NCI-H1417 (cell line): ENCODE data around the gene ZNF723.
"Not testable (repeated sequence)": the region's sequence is repeated elsewhere in the genome, so short reads cannot be mapped to it uniquely, and the experiment has no call there.

Experiments used
- DNase-seq, 3 experiments: peaks; one replicate each; lab custom pipeline; 2025; lab: John Stamatoyannopoulos, UW

The ZNF723 gene

DNA sequence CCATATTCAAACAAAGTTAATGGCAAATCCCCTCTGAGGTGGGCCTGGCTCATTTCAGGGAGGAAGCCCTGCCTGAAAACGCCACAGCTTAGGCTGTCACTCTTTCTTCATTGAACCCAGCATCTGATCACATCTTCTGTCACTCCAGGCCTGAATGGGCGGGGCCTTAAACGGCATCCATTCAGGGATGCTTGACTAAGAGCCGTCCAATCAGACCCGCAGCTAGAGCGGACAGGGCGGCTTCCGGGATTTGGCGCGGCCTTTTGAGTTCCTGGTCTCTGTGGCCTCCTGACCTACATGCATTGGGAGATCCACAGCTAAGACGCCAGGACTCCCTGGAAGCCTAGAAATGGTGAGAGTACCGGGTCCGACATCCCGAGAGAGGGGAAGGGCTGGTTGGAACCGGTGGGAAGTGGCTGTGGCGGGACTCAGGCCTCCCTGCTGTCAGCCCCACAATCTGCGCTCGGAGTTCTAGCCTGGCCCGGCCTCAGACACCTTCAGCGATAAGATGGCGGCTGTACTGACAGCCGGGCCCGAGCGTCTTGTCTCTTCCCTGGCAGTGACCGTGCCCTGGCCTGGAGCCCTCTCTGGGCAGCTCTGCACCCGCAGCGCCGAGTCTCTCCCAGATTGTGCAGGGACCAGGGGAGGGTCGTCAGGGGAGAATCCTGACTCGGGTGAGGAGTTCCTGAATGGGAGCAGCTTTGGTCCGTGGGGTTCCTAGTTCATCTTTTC lies at the start of gene ZNF723:
Gene ZNF723, plus strand, starts transcription at position 261 of the 732 bp plus-strand sequence. Its CDS starts 89 bp downstream, at position 350.
- DNase-seq, result no peak

DNA sequence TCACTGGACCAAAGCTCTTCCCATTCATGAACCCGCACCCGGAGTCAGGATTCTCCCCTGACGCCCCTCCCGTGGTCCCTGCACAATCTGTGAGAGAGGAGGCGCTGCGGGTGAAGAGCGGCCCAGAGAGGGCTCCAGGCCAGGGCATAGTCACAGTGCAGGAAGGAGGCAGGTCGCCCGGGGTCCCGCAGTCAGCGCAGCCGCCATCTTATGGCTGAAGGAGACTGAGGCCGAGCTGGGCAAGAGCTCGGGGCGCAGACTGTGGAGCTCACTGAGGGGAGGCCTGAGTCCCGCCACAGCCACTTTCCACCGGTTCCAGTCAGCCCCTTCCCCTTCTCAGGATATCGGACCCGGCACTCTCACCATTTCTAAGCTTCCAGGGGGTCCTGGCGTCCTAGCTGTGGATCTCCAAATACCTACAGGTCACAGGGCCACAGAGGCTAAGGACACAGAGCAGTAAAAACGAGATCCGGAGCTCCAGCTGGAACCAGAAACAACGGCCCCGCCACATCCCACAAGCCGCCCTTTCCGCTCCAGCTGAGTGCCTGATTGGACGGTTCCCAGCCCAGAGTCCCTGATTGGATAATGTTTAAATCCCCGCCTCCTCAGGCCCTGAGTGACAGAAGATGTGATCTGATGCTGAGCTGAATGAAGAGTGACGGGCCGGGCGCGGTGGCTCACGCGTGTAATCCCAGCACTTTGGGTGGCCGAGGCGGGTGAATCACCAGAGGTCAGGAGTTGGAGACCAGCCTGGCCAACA lies 48.3 kb upstream of the ZNF723 start, which contains the start of gene ZNF99:
Gene ZNF99, minus strand, starts transcription at position 501 of the 760 bp plus-strand sequence. Its CDS starts 135 bp downstream, at position 366.
- no peak for DNase-seq

DNA sequence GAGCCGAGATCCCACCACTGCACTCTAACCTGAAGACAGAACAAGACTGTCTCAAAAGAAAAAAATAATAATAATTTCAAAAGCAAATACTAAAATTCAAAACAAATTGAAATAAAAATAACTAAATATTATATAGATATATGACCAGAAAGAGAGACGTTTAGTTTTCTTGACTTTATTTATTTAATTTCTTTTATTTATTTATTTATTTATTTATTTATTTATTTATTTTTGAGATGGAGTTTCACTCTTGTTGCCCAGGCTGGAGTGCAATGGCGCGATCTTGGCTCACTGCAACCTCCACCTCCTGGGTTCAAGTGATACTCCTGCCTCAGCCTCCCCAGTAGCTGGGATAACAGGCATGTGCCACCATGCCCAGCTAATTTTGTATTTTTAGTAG lies 39.2 kb upstream of the ZNF723 start:
- DNase-seq, result not testable (repeated sequence)

DNA sequence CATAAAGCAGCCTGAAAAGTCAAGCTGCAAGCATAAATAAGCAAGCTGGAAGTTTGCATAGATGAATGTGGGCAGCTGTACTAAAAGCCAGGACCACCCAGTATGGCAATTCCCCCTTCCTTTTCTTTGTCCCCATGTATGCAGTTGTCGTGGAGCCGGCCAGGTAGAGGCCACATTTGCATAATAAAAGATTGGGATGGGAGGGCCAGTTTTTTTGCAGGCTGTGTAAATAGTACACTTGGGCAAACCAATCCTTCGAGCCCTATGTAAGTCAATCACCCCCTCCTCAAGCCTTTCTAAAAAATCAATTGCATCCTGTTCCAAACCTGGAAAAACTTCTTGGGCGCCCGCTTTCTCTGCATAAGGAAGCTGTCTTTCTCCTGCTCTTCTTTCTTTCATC lies 35.1 kb upstream of the ZNF723 start:
- DNase-seq, result no peak

DNA sequence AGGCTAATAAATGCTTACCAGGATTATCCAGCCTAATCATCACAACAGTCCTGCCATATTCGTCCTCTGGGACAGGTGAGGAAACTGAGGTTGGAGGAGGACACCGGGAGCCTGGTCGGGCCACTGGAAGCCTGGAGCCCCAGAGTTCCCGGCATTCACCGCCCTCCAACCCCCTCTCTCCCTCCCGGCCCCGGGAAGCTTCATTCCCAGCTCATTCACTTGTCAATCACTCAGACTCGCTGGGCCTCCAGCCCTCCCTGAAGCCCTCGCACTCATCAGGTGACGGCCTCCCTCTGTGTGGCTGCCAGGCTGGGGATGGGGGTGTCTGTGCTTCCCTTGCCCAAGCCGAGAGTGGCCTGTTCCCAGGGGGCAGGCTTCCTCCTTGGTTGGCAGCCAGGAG lies 25.7 kb upstream of the ZNF723 start:
- no peak for DNase-seq

DNA sequence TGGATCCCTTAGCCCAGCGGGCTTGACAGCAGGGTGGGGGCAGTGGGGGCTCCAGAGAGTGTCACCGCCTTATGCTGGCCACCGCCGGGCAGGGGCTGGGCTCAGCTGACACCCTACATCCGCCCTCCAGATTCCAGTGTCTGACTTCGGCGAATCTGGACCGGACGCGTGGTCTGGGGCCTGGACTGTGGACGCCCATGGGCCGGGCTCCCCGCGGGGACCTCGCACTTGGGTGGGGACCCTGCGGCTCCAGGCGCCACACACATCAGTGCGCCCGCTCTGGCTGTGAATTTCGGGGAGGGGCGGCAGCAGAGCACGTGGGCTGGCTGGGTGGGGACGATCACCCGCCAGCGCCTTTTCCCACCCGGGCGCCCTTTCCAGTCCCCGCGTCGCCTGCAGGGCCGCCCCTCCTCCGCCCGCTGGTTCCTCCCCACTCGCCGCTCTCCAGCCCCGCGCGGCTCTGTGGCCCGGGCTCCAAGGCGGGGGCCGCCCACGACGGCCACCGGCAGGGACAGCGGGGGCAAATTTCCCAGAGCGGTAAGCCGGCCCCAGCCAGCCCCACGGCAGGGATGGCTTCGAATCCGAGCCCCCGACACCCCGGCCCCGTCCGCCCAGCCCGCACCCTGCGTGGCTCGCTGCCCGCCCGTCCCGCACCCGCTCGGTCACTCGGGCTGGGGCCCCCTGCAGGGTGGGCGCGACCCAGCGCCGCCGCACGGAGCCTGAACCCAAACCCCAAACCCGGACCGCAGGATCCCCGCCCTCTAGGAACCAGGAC lies 24.8 kb upstream of the ZNF723 start:
- no peak for DNase-seq

DNA sequence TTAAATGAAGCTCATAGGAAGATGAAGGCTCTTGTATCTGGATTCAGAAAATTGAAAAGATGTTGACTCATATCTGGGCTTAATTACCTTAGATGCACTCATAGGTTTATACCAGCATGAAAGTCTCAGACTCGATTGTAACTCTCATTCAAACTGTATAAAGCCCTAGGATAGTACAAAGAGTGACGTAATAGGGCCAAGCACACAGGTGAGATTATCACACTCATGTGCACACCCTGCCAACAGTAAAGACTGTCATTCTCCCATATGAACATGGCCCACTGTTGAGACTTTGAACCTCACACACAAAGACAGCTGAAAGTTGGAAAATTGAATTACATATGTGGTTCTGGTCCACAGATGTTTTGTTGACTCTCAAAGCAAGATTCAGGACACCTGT lies 18.0 kb upstream of the ZNF723 start:
- no peak for DNase-seq

DNA sequence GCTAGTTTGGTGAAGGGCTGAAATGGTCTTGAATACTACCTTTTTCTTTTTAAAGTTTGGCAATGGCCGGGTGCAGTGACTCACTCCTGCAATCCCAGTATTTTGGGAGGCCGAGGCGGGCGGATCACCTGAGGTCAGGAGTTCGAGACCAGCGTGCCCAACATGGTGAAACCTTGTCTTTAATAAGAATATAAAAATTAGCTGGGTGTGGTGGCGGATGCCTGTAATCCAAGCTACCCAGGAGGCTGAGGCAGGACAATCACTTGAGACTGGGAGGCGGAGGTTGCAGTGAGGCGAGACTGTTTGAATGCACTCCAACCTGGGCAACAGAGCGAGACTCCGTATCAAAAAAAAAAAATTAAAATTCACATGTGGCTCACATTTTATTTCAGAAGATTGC lies 880 bp upstream of the ZNF723 start:
- no peak for DNase-seq

DNA sequence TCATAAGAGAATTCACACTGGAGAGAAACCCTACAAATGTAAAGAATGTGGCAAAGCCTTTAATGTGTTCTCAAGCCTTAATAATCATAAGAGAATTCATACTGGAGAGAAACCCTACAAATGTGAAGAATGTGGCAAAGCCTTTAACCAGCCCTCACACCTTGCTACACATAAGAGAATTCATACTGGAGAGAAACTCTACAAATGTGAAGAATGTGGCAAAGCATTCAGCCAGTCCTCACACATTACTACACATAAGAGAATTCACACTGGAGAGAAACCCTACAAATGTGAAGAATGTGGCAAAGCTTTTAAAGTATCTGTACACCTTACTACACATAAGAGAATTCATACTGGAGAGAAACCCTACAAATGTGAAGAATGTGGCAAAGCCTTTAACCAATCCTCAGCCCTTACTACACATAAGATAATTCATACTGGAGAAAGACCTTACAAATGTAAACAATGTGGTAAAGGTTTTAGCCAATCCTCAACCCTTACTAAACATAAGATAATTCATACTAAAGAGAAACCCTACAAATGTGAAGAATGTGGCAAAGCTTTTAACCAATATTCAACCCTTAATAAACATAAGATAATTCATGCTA lies 25.7 kb downstream of the ZNF723 start:
- DNase-seq, result not testable (repeated sequence)

DNA sequence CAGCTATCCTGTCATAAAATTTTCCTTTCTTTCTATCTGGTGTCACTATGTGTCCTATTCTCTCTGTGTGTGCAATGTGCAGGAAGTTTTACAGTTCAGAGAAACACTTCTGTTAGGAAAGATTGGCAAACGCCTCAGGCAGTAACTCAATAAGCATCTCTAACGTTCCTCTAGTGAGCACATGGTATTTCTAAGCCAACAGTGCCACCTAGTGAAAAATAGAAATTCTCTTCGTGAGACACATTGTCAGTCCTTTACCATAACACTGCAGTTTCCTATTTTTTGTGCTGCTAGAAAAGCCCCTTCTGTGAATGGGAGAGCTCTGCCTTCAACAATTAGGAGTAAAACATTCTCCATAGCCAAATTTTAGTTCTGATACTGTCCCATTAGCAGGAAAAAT lies 50.7 kb downstream of the ZNF723 start:
- DNase-seq, result peak in 2 of 3 experiments; percentile 27 to 73

DNA sequence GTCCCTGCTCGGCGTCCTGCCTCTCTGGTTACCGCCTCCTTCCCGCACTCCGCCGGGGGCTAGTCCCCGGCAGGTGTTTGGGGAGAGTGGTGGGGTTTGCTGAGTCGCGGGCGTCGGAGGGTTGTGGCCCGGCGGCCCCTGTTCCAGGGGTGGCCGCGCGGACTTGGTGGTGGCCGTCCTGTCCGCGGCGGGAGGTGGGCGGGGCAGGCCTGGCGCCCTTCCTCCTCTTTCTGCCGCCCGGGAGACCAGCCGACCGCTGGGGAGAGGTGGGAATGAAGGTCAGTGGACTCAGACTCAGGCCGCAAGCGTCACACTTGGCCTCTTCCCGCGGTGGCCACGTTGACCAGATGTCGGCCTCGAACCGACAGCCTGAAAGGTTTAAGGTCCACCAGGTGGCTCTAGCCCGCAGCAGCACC lies 61.8 kb downstream of the ZNF723 start:
- no peak for DNase-seq

DNA sequence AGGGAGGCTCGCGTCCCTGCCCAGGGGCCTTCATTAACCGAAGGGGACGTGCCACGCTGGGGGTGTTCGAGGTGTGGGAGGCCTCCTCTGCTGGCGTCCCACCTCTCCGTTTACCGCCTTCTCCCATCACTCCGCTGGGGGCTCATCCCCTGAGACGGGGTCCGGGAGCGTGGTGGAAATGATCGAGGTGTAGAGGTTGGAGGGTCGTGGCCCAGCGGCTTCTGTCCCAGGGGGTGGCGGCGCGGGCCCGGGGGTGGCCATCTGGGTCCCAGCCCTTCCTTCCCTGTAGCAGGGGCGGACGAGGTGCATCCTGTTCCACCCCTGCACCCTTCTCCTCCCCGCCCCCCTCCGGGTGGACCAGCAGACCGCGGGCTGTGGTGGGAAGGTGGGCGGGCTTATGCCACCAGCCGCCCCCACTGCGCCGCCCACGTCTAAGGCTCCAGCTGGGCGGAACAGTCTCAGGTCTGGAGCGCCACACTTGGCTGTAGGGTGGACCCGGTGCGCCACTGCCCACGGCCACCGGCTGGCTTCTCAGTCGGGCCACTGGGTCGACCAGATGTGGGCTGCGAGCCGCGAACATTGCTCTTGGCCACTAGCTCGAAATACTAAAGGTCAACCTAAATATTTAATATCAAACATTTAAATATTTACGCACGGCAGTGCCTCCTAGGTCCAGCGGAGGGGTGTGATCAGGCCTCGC lies 69.5 kb downstream of the ZNF723 start:
- no peak for DNase-seq
